Measurements from ENCODE around the gene SNRNP40. TPM values are rescaled to one million over a fixed set of nuclear protein-coding genes. Genes with fewer than 3 reads are reported as not detected.

The SNRNP40 gene
- total and polyA plus RNA-seq, 2 donors (not counting 3 experiments of a cell fraction or from before 2014, with no cell fraction given), result 66.3 to 78.1 TPM

DNA sequence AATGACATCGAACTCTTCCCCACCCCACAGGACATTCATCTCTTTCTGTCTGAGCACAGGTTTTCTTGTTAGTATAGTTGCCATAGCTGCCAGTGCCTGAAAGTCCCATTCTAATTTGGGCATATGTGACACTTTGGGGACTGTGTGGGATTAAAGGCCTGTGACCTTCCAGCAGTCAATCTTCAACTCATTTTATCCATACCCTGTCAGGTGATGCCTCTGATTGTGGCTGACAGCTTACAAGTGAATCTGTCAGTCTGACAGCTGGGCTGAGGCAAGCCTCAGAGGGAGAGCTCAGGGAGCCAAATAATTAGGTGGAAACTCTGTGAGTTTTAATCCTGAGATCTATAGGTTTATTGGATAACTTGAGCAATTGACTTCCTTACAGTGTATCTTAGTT, 29.9 kb upstream of the SNRNP40 start:
- DNase-seq (ENCODE audit: low read depth, low spot score) (no peak), FAIRE-seq (no peak)
- H3K9ac ChIP-seq (replicated peaks; ENCODE audit: extremely low read depth, insufficient read depth, low read length), result no peak overlapping the region
- TF ChIP-seq POLR2A (IDR thresholded peaks at IDR 0.05; ENCODE audit: low read depth, low read length) (no peak), MYC (IDR thresholded peaks at IDR 0.05; ENCODE audit: low read depth, low read length) (no peak), JUN (IDR thresholded peaks at IDR 0.05; ENCODE audit: borderline replicate concordance, insufficient read depth, insufficient read length, low read depth) (no peak), GATA2 (IDR thresholded peaks at IDR 0.05; ENCODE audit: insufficient read depth, insufficient read length, low read depth, low read length) (no peak), EZH2 (IDR thresholded peaks at IDR 0.05; ENCODE audit: borderline replicate concordance, low read depth, low read length, severe bottlenecking) (no peak), POLR2AphosphoS5 (IDR thresholded peaks at IDR 0.05; ENCODE audit: insufficient read depth, low read depth, low read length) (no peak), FOS (IDR thresholded peaks at IDR 0.05; ENCODE audit: borderline replicate concordance, insufficient read depth, low read length) (no peak)
- TF ChIP-seq, protein P1, sequence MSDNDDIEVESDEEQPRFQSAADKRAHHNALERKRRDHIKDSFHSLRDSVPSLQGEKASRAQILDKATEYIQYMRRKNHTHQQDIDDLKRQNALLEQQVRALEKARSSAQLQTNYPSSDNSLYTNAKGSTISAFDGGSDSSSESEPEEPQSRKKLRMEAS (IDR thresholded peaks at IDR 0.05; ENCODE audit: insufficient read depth, insufficient read length), result no peak
- TF ChIP-seq, protein P2, sequence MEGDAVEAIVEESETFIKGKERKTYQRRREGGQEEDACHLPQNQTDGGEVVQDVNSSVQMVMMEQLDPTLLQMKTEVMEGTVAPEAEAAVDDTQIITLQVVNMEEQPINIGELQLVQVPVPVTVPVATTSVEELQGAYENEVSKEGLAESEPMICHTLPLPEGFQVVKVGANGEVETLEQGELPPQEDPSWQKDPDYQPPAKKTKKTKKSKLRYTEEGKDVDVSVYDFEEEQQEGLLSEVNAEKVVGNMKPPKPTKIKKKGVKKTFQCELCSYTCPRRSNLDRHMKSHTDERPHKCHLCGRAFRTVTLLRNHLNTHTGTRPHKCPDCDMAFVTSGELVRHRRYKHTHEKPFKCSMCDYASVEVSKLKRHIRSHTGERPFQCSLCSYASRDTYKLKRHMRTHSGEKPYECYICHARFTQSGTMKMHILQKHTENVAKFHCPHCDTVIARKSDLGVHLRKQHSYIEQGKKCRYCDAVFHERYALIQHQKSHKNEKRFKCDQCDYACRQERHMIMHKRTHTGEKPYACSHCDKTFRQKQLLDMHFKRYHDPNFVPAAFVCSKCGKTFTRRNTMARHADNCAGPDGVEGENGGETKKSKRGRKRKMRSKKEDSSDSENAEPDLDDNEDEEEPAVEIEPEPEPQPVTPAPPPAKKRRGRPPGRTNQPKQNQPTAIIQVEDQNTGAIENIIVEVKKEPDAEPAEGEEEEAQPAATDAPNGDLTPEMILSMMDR (IDR thresholded peaks at IDR 0.05; ENCODE audit: extremely low read depth in 1 of 2, insufficient read depth in 1 of 2, low read depth in 1 of 2, low read length in 2 of 2), result no peak
- no peaks in the 10 kb centered on the region for H3K79me2 ChIP-seq (ENCODE audit: control insufficient read depth, insufficient read depth, low read length)
- no TSS peak for BruUV-seq (replicated peaks)
- ChIA-PET CTCF (no interaction called here), POLR2A (no interaction called here)
- no peaks in the 10 kb centered on the region for H4K20me1 ChIP-seq (replicated peaks; ENCODE audit: control insufficient read depth, extremely low read depth, insufficient read depth, low read length)
- H3K36me3 ChIP-seq (ENCODE audit: control insufficient read depth in 2 of 2, extremely low read depth in 1 of 2, insufficient read depth in 2 of 2, low read length in 2 of 2), result peaks cover 0 to 5% of the 10 kb centered on the region in 2 experiments
- dilution Hi-C loops (cut with MboI; ENCODE audit: extremely low pct_ligation_motif_present, low sequenced_read_pairs), result no loop called here
- H3K27me3 ChIP-seq (ENCODE audit: control insufficient read depth in 2 of 2, insufficient read depth in 2 of 2, low read length in 2 of 2), result no peaks in the 10 kb centered on the region
- intact Hi-C loops (cut with micrococcal nuclease), result no loop called here
- no peaks in the 10 kb centered on the region for H3K9me3 ChIP-seq (replicated peaks; ENCODE audit: control insufficient read depth, insufficient read depth, low read length)
- H3K4me1 ChIP-seq (ENCODE audit: control insufficient read depth, extremely low read depth, insufficient read depth, low read length), result no peaks in the 10 kb centered on the region
- no peak overlapping the region for H2AFZ ChIP-seq (ENCODE audit: low read depth, low read length)
- no peak overlapping the region for H3K4me2 ChIP-seq (ENCODE audit: insufficient read depth, low read length)
- no peaks in the 10 kb centered on the region for H3K9me1 ChIP-seq (replicated peaks; ENCODE audit: control insufficient read depth, extremely low read depth, insufficient read depth, low read length)
- no peak overlapping the region for H3K27ac ChIP-seq (ENCODE audit: insufficient read depth, low read depth, low read length)
- H3K4me3 ChIP-seq (replicated peaks in 1 of 3; ENCODE audit: insufficient read depth in 1 of 3, low read depth in 1 of 3, low read length in 3 of 3), result no peak overlapping the region
